SK-N-SH treated with all-trans-retinoic acid at 6 μM for 48 hours (cell line): ENCODE measurements around the gene OMP.

Source experiments
- ATAC-seq: fragments of 200-7000 bp; cut with Tn5 transposase; 3 replicates; pipeline ENCODE4 v1.9.1; 2020; ENCODE audit warnings: mild to moderate bottlenecking, moderate library complexity
- ARNTL ChIP-seq: fragments of 450-650 bp; formaldehyde crosslinking; IDR thresholded peaks from 2 replicates; pipeline ENCODE4 v1.5.0; 2020; ENCODE audit warnings: low read depth, mild to moderate bottlenecking, moderate library complexity, borderline replicate concordance
- BACH2 ChIP-seq: fragments of 250-450 bp; sonication (Bioruptor Pico); IDR thresholded peaks from 2 replicates; pipeline ENCODE4 v1.9.0; 2021; ENCODE audit warnings: mild to moderate bottlenecking, borderline replicate concordance
- CSDC2 ChIP-seq: fragments of 250-450 bp; sonication (Bioruptor Pico); IDR thresholded peaks from 2 replicates; pipeline ENCODE4 v1.5.0; 2020; ENCODE audit warnings: mild to moderate bottlenecking, moderate library complexity
- ESRRG ChIP-seq: fragments of 250-450 bp; sonication (Bioruptor Pico); IDR thresholded peaks from 2 replicates; pipeline ENCODE4 v1.6.1; 2021; ENCODE audit warnings: mild to moderate bottlenecking
- GLIS3 ChIP-seq: fragments of 250-450 bp; sonication (Bioruptor Pico); IDR thresholded peaks from 2 replicates; pipeline ENCODE4 v1.5.0; 2020; ENCODE audit warnings: mild to moderate bottlenecking, moderate library complexity
- ISL1 ChIP-seq: fragments of 250-450 bp; sonication (Bioruptor Pico); IDR thresholded peaks from 2 replicates; pipeline ENCODE4 v2.1.2; 2022; ENCODE audit warnings: mild to moderate bottlenecking, moderate library complexity
- OSR1 ChIP-seq: fragments of 250-450 bp; sonication (Bioruptor Pico); IDR thresholded peaks from 2 replicates; pipeline ENCODE4 v1.8.0; 2022; ENCODE audit warnings: moderate library complexity, mild to moderate bottlenecking, inconsistent platforms
- PPARA ChIP-seq: fragments of 250-450 bp; sonication (Bioruptor Pico); IDR thresholded peaks from 2 replicates; pipeline ENCODE4 v1.5.0; 2020; ENCODE audit warnings: mild to moderate bottlenecking, borderline replicate concordance
- RARB ChIP-seq: fragments of 250-450 bp; sonication (Bioruptor Pico); IDR thresholded peaks from 2 replicates; pipeline ENCODE4 v1.8.0; 2021; ENCODE audit warnings: mild to moderate bottlenecking, moderate library complexity
- SNAI2 ChIP-seq: fragments of 250-450 bp; sonication (Bioruptor Pico); IDR thresholded peaks from 2 replicates; pipeline ENCODE4 v1.5.0; 2020; ENCODE audit warnings: mild to moderate bottlenecking, moderate library complexity
- TCF4 ChIP-seq: fragments of 250-450 bp; sonication (Bioruptor Pico); IDR thresholded peaks from 2 replicates; pipeline ENCODE4 v1.8.0; 2021; ENCODE audit warnings: mild to moderate bottlenecking, moderate library complexity, borderline replicate concordance
- ZC3H10 ChIP-seq: fragments of 250-450 bp; sonication (Bioruptor Pico); IDR thresholded peaks from 2 replicates; pipeline ENCODE4 v1.5.1; 2021; ENCODE audit warnings: mild to moderate bottlenecking, moderate library complexity
- ZFP3 ChIP-seq: fragments of 250-450 bp; sonication (Bioruptor Pico); IDR thresholded peaks from 2 replicates; pipeline ENCODE4 v1.5.0; 2020; ENCODE audit warnings: mild to moderate bottlenecking, moderate library complexity
- ZFP30 ChIP-seq: fragments of 450-650 bp; formaldehyde crosslinking; IDR thresholded peaks from 2 replicates; pipeline ENCODE4 v1.5.0; 2022; ENCODE audit warnings: mild to moderate bottlenecking, moderate library complexity
- ZNF565 ChIP-seq: fragments of 450-650 bp; formaldehyde crosslinking; conservative IDR thresholded peaks from 2 replicates; pipeline ENCODE4 v1.5.0; 2020; ENCODE audit warnings: low read depth, mild to moderate bottlenecking, moderate library complexity
- ZNF70 ChIP-seq: fragments of 450-650 bp; formaldehyde crosslinking; IDR thresholded peaks from 2 replicates; pipeline ENCODE4 v1.5.0; 2020; ENCODE audit warnings: mild to moderate bottlenecking, moderate library complexity
- ZNF8 ChIP-seq: fragments of 450-650 bp; formaldehyde crosslinking; IDR thresholded peaks from 2 replicates; pipeline ENCODE4 v1.5.0; 2020; ENCODE audit warnings: mild to moderate bottlenecking, moderate library complexity
- TF ChIP-seq, protein P1 (sequence below): fragments of 250-450 bp; sonication (Bioruptor Pico); IDR thresholded peaks from 2 replicates; pipeline ENCODE4 v1.5.0; 2020; ENCODE audit warnings: mild to moderate bottlenecking, moderate library complexity
- TF ChIP-seq, protein P2 (sequence below): fragments of 250-450 bp; sonication (Bioruptor Pico); IDR thresholded peaks from 2 replicates; pipeline ENCODE4 v1.8.0; 2021; ENCODE audit warnings: low read depth, mild to moderate bottlenecking, moderate library complexity, borderline replicate concordance
- TF ChIP-seq, protein P3 (sequence below): fragments of 250-450 bp; sonication (Bioruptor Pico); IDR thresholded peaks from 2 replicates; pipeline ENCODE4 v1.5.1; 2020; ENCODE audit warnings: low read depth, mild to moderate bottlenecking, moderate library complexity
- TF ChIP-seq, protein P4 (sequence below): fragments of 250-450 bp; sonication (Bioruptor Pico); IDR thresholded peaks from 2 replicates; pipeline ENCODE4 v1.5.1; 2021; ENCODE audit warnings: mild to moderate bottlenecking, moderate library complexity
- TF ChIP-seq, protein P5 (sequence below): fragments of 250-450 bp; sonication (Bioruptor Pico); IDR thresholded peaks from 2 replicates; pipeline ENCODE4 v1.8.0; 2020; ENCODE audit warnings: mild to moderate bottlenecking, moderate library complexity, borderline replicate concordance

Gene OMP

DNA sequence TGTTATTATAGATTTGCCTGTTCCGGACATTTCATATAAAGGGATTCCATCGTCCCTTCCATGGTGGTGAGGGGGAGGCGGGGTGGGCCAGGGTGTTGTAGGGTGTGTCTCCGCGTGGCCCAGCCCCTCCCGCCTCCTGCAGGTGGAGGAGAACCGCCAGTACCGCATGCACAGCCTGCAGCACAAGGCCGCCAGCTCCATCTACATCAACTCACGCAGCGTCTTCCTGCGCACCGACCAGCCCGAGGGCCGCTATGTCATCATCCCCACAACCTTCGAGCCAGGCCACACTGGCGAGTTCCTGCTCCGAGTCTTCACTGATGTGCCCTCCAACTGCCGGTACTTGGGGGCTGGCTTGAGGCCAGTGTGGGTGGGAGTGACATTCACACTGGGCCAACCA lies 17.9 kb downstream of the OMP start:
- no peak for ATAC-seq
- TF ChIP-seq SNAI2 (CRISPR knock-in tag), result no peak
- TF ChIP-seq RARB (CRISPR knock-in tag), result no peak
- TF ChIP-seq ISL1, result no peak
- TF ChIP-seq, protein P1, sequence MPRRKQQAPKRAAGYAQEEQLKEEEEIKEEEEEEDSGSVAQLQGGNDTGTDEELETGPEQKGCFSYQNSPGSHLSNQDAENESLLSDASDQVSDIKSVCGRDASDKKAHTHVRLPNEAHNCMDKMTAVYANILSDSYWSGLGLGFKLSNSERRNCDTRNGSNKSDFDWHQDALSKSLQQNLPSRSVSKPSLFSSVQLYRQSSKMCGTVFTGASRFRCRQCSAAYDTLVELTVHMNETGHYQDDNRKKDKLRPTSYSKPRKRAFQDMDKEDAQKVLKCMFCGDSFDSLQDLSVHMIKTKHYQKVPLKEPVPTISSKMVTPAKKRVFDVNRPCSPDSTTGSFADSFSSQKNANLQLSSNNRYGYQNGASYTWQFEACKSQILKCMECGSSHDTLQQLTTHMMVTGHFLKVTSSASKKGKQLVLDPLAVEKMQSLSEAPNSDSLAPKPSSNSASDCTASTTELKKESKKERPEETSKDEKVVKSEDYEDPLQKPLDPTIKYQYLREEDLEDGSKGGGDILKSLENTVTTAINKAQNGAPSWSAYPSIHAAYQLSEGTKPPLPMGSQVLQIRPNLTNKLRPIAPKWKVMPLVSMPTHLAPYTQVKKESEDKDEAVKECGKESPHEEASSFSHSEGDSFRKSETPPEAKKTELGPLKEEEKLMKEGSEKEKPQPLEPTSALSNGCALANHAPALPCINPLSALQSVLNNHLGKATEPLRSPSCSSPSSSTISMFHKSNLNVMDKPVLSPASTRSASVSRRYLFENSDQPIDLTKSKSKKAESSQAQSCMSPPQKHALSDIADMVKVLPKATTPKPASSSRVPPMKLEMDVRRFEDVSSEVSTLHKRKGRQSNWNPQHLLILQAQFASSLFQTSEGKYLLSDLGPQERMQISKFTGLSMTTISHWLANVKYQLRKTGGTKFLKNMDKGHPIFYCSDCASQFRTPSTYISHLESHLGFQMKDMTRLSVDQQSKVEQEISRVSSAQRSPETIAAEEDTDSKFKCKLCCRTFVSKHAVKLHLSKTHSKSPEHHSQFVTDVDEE, result no peak
- TF ChIP-seq TCF4 (CRISPR knock-in tag), result no peak
- TF ChIP-seq ZFP30 (CRISPR knock-in tag), result no peak
- no peak for TF ChIP-seq CSDC2
- TF ChIP-seq, protein P2, sequence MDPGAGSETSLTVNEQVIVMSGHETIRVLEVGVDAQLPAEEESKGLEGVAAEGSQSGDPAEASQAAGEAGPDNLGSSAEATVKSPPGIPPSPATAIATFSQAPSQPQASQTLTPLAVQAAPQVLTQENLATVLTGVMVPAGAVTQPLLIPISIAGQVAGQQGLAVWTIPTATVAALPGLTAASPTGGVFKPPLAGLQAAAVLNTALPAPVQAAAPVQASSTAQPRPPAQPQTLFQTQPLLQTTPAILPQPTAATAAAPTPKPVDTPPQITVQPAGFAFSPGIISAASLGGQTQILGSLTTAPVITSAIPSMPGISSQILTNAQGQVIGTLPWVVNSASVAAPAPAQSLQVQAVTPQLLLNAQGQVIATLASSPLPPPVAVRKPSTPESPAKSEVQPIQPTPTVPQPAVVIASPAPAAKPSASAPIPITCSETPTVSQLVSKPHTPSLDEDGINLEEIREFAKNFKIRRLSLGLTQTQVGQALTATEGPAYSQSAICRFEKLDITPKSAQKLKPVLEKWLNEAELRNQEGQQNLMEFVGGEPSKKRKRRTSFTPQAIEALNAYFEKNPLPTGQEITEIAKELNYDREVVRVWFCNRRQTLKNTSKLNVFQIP, result no peak
- TF ChIP-seq, protein P3, sequence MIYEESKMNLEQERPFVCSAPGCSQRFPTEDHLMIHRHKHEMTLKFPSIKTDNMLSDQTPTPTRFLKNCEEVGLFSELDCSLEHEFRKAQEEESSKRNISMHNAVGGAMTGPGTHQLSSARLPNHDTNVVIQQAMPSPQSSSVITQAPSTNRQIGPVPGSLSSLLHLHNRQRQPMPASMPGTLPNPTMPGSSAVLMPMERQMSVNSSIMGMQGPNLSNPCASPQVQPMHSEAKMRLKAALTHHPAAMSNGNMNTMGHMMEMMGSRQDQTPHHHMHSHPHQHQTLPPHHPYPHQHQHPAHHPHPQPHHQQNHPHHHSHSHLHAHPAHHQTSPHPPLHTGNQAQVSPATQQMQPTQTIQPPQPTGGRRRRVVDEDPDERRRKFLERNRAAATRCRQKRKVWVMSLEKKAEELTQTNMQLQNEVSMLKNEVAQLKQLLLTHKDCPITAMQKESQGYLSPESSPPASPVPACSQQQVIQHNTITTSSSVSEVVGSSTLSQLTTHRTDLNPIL, result no peak
- no peak for TF ChIP-seq OSR1
- TF ChIP-seq, protein P4, sequence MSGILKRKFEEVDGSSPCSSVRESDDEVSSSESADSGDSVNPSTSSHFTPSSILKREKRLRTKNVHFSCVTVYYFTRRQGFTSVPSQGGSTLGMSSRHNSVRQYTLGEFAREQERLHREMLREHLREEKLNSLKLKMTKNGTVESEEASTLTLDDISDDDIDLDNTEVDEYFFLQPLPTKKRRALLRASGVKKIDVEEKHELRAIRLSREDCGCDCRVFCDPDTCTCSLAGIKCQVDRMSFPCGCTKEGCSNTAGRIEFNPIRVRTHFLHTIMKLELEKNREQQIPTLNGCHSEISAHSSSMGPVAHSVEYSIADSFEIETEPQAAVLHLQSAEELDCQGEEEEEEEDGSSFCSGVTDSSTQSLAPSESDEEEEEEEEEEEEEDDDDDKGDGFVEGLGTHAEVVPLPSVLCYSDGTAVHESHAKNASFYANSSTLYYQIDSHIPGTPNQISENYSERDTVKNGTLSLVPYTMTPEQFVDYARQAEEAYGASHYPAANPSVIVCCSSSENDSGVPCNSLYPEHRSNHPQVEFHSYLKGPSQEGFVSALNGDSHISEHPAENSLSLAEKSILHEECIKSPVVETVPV (CRISPR knock-in tag), result no peak
- no peak for TF ChIP-seq PPARA (CRISPR knock-in tag)
- TF ChIP-seq ZNF70 (CRISPR knock-in tag), result no peak

DNA sequence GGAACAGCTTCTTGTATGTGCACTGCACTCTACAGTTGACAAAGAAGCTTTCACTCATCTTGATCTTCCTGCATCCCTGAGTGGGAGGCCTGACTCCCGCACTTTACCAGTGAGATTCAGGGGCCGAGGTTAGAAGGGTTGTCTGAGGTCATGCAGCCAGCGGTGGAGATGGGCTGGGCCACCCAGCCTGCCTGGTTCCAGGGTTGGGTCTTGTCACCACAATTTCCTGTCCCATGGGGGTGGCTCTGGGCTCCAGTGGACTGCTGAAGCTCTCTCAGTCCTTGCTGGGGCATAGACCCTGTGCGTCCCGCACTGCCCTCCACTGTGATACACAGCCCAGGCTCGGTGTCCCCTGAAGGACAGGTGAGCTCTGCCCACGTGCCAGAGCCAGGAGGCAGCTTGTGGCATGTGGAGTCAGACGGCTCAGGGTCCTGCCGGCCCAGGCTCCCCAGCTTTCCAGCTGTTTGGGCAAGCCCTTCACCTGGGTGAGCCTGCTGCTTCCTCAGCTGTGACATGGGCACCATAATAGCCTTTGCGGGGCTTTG lies 18.5 kb downstream of the OMP start:
- TF ChIP-seq BACH2 (CRISPR knock-in tag), result no peak
- TF ChIP-seq GLIS3 (CRISPR knock-in tag), result no peak
- no peak for TF ChIP-seq SNAI2 (CRISPR knock-in tag)
- TF ChIP-seq, protein P2, result no peak
- no peak for TF ChIP-seq TCF4 (CRISPR knock-in tag)
- TF ChIP-seq ESRRG (CRISPR knock-in tag), result no peak
- no peak for TF ChIP-seq OSR1
- TF ChIP-seq ZC3H10 (CRISPR knock-in tag), result no peak
- no peak for TF ChIP-seq ZNF565 (CRISPR knock-in tag)
- TF ChIP-seq CSDC2, result no peak
- TF ChIP-seq, protein P1, result no peak
- TF ChIP-seq, protein P4 (CRISPR knock-in tag), result no peak
- TF ChIP-seq ZNF70 (CRISPR knock-in tag), result no peak
- TF ChIP-seq ZFP3, result no peak
- TF ChIP-seq ARNTL (CRISPR knock-in tag), result no peak
- TF ChIP-seq, protein P5, sequence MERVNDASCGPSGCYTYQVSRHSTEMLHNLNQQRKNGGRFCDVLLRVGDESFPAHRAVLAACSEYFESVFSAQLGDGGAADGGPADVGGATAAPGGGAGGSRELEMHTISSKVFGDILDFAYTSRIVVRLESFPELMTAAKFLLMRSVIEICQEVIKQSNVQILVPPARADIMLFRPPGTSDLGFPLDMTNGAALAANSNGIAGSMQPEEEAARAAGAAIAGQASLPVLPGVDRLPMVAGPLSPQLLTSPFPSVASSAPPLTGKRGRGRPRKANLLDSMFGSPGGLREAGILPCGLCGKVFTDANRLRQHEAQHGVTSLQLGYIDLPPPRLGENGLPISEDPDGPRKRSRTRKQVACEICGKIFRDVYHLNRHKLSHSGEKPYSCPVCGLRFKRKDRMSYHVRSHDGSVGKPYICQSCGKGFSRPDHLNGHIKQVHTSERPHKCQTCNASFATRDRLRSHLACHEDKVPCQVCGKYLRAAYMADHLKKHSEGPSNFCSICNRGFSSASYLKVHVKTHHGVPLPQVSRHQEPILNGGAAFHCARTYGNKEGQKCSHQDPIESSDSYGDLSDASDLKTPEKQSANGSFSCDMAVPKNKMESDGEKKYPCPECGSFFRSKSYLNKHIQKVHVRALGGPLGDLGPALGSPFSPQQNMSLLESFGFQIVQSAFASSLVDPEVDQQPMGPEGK (CRISPR knock-in tag), result no peak
- TF ChIP-seq, protein P3, result no peak
- no peak for TF ChIP-seq ZNF8 (CRISPR knock-in tag)
- no peak for TF ChIP-seq PPARA (CRISPR knock-in tag)
- no peak for TF ChIP-seq RARB (CRISPR knock-in tag)
- no peak for ATAC-seq
